PFSK-1 (cell line): ENCODE results near the gene C19orf12.

Source experiments
- FOXP2 ChIP-seq: optimal IDR thresholded peaks from 2 replicates; pipeline ENCODE3; 2011; ENCODE audit warnings: borderline replicate concordance, control low read depth, inconsistent platforms; ENCODE audit not compliant: insufficient read depth; ENCODE audit errors: extremely low read length, extremely low read depth
- POLR2AphosphoS5 ChIP-seq: IDR thresholded peaks from 2 replicates; pipeline ENCODE4 v1.6.1; 2012; ENCODE audit warnings: low read depth, mild to moderate bottlenecking, control low read depth, low read length, moderate library complexity
- SIN3A ChIP-seq: IDR thresholded peaks from 2 replicates; pipeline ENCODE4 v1.6.1; 2012; ENCODE audit warnings: mild to moderate bottlenecking, low read length, moderate library complexity, borderline replicate concordance; ENCODE audit not compliant: insufficient read depth
- TAF1 ChIP-seq: IDR thresholded peaks from 2 replicates; pipeline ENCODE4 v1.6.1; 2012; ENCODE audit warnings: low read length, control low read depth, borderline replicate concordance; ENCODE audit not compliant: insufficient read depth
- TF ChIP-seq, protein P1 (sequence below), 2 experiments: IDR thresholded peaks; 2 replicates each; pipeline versions ENCODE4 v1.6.1 to v1.8.0; 2011 to 2012; ENCODE audit warnings: low read depth in 2 of 2, low read length in 2 of 2, control low read depth in 1 of 2, inconsistent platforms in 1 of 2, mild to moderate bottlenecking in 1 of 2, moderate library complexity in 1 of 2; ENCODE audit not compliant: insufficient read depth in 1 of 2

The C19orf12 gene

GRCh38 chr19:29673451-29674371 is 41.4 kb downstream of the C19orf12 start:
- TF ChIP-seq TAF1 = no peak
- TF ChIP-seq, protein P1, sequence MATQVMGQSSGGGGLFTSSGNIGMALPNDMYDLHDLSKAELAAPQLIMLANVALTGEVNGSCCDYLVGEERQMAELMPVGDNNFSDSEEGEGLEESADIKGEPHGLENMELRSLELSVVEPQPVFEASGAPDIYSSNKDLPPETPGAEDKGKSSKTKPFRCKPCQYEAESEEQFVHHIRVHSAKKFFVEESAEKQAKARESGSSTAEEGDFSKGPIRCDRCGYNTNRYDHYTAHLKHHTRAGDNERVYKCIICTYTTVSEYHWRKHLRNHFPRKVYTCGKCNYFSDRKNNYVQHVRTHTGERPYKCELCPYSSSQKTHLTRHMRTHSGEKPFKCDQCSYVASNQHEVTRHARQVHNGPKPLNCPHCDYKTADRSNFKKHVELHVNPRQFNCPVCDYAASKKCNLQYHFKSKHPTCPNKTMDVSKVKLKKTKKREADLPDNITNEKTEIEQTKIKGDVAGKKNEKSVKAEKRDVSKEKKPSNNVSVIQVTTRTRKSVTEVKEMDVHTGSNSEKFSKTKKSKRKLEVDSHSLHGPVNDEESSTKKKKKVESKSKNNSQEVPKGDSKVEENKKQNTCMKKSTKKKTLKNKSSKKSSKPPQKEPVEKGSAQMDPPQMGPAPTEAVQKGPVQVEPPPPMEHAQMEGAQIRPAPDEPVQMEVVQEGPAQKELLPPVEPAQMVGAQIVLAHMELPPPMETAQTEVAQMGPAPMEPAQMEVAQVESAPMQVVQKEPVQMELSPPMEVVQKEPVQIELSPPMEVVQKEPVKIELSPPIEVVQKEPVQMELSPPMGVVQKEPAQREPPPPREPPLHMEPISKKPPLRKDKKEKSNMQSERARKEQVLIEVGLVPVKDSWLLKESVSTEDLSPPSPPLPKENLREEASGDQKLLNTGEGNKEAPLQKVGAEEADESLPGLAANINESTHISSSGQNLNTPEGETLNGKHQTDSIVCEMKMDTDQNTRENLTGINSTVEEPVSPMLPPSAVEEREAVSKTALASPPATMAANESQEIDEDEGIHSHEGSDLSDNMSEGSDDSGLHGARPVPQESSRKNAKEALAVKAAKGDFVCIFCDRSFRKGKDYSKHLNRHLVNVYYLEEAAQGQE (IDR thresholded peaks at IDR 0.05; ENCODE audit: insufficient read depth in 1 of 2, low read depth in 2 of 2, low read length in 2 of 2) = no peak
- no peak for TF ChIP-seq POLR2AphosphoS5
- TF ChIP-seq FOXP2 = no peak
- no peak for TF ChIP-seq SIN3A

GRCh38 chr19:29672933-29673336 is 42.1 kb downstream of the C19orf12 start:
- TF ChIP-seq TAF1 = no peak
- TF ChIP-seq SIN3A = no peak

DNA sequence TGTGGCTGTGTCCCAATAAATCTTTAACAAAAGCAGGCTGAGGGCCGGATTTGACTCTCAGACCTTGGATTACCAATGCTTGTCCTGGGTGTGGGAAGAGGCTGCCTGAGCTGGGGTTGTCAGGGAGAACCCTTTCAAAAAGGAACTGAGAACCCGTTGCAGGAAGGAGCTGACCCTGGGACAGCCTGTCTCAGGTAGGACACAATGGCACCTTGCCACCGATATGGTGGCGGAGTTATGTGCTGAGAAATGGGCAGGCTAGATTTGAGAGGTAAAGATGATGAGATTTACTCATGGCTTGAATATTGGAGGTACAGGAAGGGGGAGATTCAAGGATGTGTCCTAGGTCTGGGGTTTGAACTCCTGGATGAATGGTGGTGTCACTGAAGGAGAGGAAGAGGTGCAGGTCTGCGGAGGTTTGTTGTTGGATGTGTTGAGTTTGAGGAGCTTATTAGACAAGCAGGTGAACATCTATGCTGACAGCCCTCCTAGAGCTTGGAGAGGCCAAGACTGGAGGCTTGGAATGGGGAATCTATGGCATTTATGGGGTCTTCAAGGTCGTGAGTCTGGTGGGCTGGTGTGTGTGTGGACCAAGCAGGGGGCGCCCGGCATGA is 42.6 kb downstream of the C19orf12 start:
- TF ChIP-seq, protein P1 (IDR thresholded peaks at IDR 0.05; ENCODE audit: insufficient read depth in 1 of 2, low read depth in 2 of 2, low read length in 2 of 2) = no peak
- TF ChIP-seq FOXP2 = no peak
- no peak for TF ChIP-seq POLR2AphosphoS5
- no peak for TF ChIP-seq TAF1
- no peak for TF ChIP-seq SIN3A

DNA sequence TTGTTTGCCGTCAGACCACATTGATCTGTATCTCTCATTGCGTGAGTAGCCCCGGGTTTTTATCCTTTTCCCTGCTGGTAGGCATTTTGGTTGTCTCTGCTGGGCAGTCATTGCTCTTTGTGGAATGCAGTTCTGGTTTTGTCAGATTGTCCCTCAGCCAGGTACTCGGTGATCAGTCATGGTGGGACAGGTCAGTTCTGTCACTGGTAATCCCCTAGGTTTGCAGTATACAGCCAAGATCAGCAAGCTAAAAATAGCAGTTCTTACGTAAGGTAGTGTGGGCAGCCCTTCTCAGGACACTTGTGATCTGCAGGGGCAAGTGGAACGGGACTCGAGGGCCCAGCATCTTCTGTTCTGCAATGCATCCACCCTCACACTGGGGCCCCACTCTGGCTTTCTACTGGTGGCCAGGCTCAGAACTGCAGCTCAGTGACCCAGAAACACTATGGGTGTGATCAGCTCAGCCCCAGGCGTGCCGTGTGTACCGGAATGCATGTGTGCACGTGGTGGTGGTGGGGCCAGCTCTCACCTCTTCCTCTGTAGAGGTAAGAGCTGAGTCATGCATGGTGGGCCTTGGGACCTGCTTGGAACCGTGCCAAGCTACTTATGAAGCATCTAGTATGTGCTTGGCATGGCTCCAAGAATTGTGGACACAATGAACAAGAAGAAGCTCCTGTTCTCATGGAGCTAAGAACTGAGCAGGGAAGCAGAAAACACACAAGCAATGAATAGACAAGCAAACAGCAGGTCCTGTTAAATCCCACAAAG is 43.5 kb downstream of the C19orf12 start:
- TF ChIP-seq FOXP2 = no peak
- TF ChIP-seq, protein P1 (IDR thresholded peaks at IDR 0.05; ENCODE audit: insufficient read depth in 1 of 2, low read depth in 2 of 2, low read length in 2 of 2) = no peak
- no peak for TF ChIP-seq SIN3A
- no peak for TF ChIP-seq TAF1
- TF ChIP-seq POLR2AphosphoS5 = no peak

- TF ChIP-seq, protein P1 (IDR thresholded peaks at IDR 0.05; ENCODE audit: insufficient read depth in 1 of 2, low read depth in 2 of 2, low read length in 2 of 2) = no peak
- TF ChIP-seq TAF1 = no peak
- no peak for TF ChIP-seq SIN3A
- TF ChIP-seq FOXP2 = no peak
- TF ChIP-seq POLR2AphosphoS5 = no peak
Measured at GRCh38 chr19:29670255-29670654, 44.8 kb downstream of the C19orf12 start.
